Activated naive CD4-positive, alpha-beta T cell treated with Interleukin-2 at 50 U/mL for 16 hours (primary cell): ENCODE results near the gene C10orf62.
"Not testable (repeated sequence)": the region's sequence is repeated elsewhere in the genome, so short reads cannot be mapped to it uniquely, and the experiment has no call there.

Source experiments
- DNase-seq: peaks from one replicate; pipeline ENCODE4 v3.0.0-alpha.2; 2020

The C10orf62 gene

GRCh38 chr10:97589479-97589878, at the start of gene C10orf62:
C10orf62 (plus strand) TSS chr10:97589721; CDS start chr10:97589898, 177 bp downstream.
- DNase-seq: no peak

- no peak for DNase-seq
Observed at GRCh38 chr10:97540669-97541500, 48.6 kb upstream of the C10orf62 start.

- DNase-seq: peak; percentile 41
Observed at GRCh38 chr10:97542169-97543024, 47.1 kb upstream of the C10orf62 start.

DNA sequence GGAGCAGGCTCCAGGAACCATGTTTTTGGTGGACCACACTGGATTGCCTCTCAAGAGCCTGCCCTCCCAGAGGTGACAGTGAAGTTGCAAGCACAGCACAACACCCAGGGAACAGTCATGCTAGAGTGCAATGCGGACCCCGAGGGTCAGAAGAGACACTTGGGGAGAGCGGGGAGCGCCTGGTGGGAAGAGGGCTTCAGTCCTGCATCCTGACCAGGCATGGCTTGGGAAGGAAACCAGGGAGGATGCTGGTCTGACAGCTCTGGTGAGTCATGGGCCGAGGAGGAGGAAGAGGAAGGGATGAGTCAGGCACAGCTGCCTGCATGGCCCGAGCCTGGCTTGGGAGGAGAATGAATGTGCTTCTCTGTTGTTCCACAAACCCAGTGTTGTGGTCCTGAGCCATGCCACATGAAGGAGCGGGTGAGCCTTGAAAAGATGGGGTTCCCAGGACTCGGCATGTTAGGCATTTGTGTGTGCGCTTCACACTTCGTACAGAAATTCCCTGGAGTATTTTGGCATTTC, 46.4 kb upstream of the C10orf62 start:
- DNase-seq: peak; percentile 59

DNA sequence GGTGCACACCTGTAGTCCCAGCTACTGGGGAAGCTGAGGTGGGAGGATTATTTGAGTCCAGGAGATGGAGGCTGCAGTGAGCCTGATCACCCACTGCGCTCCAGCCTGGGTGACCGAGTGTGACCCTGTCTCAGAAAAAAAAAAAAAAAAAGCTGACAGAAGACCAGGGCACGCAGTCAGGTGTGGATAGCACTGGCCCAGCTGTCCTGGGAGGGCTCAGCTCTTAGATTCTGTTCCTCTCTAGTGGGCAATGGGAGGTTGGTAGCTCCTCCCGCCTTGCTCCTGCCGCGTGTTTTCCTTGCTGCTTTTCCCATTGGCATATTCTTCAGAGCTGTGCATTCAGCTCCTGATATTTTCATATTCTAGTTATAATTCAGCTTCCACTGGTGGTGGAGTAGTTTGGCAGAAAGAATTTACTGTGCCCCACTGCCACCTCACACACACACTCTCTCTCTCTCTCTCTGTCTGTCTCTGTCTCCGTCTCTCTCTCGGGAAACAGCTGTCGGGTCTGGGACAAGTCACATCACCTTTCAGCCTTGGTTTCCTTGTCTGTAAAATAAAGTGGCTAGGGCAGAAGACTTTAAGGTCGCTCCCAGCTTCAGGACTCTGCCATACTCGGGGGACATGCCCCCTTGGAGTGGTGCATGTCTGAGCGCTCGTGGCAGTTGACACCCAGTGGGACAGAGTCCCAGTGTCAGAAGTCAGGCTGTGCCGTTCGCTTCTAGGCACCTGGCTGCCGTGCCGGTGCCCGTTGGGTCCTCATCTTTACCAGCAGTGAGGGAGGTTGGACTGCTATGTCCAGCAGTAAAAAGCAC, 42.9 kb upstream of the C10orf62 start:
- DNase-seq: no peak

DNA sequence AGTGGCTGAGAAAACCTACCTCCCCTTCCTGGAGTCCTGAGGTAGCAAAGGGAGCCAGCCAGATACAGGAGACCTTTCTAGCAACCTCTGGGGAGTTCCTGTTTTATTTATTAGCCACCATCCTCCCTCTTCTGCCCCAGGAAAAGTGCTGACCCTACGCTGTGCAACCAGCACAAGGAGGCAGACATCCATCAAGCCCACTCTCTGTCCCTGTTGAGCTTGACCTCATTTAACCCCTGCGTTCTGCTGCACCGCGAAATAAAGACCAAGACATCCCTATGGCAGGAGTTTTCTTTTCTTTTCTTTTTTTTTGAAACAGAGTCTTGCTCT, 42.3 kb upstream of the C10orf62 start:
- no peak for DNase-seq

- DNase-seq: no peak
Observed at GRCh38 chr10:97547962-97548361, 41.6 kb upstream of the C10orf62 start.

DNA sequence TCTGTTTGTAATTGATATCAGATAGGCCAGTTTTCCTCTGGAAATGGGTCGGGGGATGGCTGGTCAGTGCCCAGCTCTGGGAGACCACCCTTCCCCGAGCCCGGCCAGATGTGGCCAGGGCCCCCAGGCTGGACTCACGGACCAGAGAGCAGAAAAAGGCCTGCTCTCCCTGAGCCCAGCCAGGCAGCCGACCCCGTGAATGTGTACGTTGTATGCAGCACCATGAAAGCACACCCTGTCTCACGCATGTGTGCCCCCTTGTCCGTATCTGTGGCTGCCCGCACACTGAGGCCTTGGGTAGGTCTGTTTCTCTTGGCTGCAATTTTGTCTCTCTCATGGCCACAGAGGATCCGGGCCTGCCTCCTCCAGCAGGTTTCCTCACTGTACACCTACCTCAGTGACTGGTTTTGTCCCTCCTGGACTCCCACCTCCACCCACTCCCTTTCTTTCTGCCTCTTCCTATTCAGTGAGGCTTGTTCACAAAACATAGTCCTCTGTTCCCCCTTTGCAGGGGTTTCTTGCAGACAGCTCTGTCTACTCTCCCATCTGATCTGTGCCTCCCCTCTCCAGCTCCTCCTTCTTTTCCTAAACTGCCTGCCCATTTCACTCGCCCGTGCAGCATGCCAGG, 40.6 kb upstream of the C10orf62 start:
- DNase-seq: no peak

DNA sequence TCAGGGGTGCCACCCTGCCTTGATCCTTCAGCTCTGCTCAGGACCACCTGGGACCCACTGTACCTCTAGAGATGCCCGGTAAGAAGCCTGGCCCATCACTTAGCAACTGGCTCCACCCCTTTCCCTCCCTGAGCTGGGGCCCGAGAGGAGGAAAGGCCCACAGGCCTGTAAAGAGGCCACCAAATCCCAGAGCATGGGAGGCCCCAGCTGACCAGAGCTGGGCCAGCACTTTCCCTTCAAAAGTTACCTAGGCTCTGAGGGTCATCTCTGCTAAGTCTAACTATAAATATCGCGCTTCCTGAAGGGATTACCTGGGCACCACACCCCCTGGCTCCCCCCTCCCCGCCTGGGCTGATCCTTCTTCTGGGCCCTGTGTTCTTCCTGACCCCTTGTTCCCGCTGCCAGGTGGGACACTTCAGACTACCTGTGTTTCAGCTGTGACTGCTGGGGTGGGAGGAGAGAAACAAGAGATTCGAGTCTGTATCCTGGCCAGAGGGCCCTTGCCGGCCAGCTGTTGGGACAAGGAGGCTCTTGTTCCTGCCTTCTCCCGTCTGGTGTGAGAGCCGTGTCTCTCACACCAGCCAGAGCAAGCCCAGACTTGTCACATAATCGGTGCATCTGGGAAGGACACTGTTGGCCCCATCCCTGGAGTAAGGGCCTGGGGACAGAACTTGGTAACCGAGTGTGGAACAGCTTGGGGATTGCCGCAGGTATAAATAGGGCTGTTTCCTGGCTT, 39.8 kb upstream of the C10orf62 start:
- no peak for DNase-seq

- DNase-seq: no peak
Observed at GRCh38 chr10:97550336-97551149, 39.0 kb upstream of the C10orf62 start.

- DNase-seq: no peak
Observed at GRCh38 chr10:97551271-97551670, 38.2 kb upstream of the C10orf62 start.

DNA sequence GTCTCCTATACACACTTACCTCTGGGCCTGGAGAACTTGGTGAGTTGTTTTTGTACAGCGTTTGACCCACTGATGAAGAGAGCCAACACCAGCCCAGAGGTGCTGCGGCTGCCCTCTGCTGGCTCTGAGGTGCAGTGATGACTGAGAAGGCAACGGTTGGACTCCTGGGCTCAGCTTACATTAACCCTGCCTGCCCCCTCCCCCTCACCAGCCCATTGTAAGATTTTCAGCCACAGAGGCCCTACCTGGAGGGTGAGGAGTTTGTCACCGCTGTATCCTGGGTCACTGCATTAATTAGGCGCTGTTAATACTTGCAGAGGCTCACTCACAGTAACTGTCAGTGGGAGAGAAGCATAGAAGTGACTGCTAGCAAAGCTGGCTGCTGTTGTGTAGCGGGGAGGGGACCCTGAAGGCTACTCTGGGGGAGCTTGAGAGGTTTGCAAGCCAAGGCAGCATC, 35.9 kb upstream of the C10orf62 start:
- peak; percentile 69 for DNase-seq

DNA sequence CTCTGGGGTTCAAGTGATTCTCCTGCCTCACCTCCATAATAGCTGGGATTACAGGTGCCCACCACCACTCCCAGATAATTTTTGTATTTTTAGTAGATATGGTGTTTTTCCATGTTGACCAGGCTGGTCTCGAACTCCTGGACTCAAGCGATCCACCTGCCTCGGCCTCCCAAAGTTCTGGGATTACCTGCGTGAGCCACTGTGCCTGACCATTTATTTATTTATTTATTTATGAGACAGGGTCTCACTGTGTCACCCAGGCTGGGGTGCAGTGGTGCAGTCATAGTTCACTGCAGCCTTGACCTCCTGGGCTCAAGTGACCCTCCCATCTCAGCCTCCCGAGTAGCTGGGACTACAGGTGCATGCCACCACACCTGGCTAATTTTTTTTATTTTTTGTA, 35.2 kb upstream of the C10orf62 start:
- DNase-seq: not testable (repeated sequence)

DNA sequence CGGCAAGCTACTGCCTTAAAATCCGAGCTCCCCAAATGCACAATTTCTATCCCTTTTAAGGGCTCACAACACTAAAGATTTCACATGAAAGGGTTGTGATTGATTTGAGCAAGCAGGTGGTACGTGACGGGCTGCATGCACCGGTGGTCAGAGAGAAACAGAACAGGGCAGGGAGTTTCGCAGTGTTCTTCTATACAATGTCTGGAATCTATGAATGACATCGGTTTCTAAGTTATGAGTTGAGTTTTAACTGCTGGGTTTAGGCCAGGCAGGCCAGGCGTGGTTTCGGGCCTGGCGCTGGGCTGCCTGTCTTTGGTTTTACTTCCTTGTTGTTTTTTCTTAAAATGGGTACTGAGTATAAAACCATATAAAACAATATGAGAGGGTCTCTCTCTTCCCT, 34.0 kb upstream of the C10orf62 start:
- DNase-seq: not testable (repeated sequence)

GRCh38 chr10:97560731-97561381, 28.7 kb upstream of the C10orf62 start:
- DNase-seq: not testable (repeated sequence)

DNA sequence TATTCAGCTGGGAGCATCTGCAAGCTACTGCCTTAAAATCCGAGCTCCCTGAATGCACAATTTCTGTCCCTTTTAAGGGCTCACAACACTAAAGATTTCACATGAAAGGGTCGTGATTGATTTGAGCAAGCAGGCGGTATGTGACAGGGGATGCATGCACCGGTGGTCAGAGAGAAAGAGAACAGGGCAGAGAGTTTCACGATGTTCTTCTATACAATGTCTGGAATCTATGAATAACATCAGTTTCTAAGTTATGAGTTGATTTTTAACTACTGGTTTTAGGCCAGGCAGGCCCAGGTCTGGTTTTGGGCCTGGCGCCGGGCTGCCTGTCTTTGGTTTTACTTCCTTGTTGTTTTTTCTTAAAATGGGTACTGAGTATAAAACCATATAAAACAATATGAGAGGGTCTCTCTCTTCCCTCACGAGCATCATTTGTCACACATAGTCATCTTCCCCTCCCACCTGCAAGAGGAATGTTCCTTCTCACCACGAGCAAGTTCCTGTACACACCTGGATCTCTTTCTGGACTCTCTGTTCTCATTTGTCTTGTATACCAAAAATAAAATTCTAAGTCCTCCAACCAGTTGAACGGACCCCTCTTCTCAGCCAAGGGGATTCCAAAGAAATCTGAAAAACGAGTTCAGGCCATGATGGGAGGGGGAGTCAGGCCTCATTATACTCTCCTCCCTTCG, 28.0 kb upstream of the C10orf62 start:
- DNase-seq: not testable (repeated sequence)

DNA sequence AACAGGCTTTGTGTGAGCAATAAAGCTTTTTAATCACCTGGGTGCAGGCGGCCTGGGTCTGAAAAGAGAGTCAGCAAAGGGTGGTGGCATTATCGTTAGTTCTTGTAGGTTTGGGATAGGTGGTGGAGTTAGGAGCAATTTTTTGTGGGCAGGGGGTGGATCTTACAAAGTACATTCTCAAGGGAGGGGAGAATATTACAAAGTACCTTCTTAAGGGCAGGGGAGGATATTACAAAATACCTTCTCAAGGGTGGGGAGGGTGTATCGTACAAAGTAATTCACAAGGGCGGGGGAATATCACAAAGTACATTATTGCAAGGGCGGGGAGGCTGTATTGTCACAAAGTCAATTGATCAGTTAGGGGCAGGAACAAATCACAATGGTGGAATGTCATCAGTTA, 27.2 kb upstream of the C10orf62 start:
- DNase-seq: not testable (repeated sequence)

- DNase-seq: no peak
Observed at GRCh38 chr10:97563337-97563736, 26.2 kb upstream of the C10orf62 start.

GRCh38 chr10:97564776-97565175, 24.7 kb upstream of the C10orf62 start:
- no peak for DNase-seq
